Activated CD4-positive, alpha-beta T cell treated with anti-CD3 and anti-CD28 coated beads for 36 hours (primary cell): ENCODE results near the gene EXOC6B. TPM values are rescaled to one million over a fixed set of nuclear protein-coding genes. Genes with fewer than 3 reads are reported as not detected.
"Not testable (repeated sequence)": the region's sequence is repeated elsewhere in the genome, so short reads cannot be mapped to it uniquely, and the experiment has no call there.

Source experiments
- ATAC-seq: fragments of 200-7000 bp; cut with Tn5 transposase; one replicate; pipeline ENCODE4 v1.10.0; 2021; ENCODE audit warnings: mild to moderate bottlenecking, moderate library complexity
- CTCF ChIA-PET: fragments of 350-600 bp; sonication (Branson Sonifier 250); formaldehyde crosslinking; loops from one replicate; lab custom pipeline; 2021; ENCODE audit warnings: antibody characterized with exemption; lab: Charles Lee
- POLR2A ChIA-PET: fragments of 350-600 bp; sonication (Branson Sonifier 250); formaldehyde crosslinking; loops from one replicate; lab custom pipeline; 2021; ENCODE audit warnings: antibody characterized with exemption, inconsistent platforms; lab: Charles Lee
- DNase-seq: peaks from one replicate; pipeline ENCODE4 v3.0.0-alpha.2; 2020
- H3K27ac Mint-ChIP-seq: one replicate; pipeline ENCODE4 v1.8.0; 2021; ENCODE audit warnings: mixed read lengths
- H3K27me3 Mint-ChIP-seq: one replicate; pipeline ENCODE4 v1.8.0; 2021; ENCODE audit warnings: mixed read lengths
- H3K36me3 Mint-ChIP-seq: one replicate; pipeline ENCODE4 v1.8.0; 2021; ENCODE audit warnings: low read depth, mixed read lengths
- H3K4me1 Mint-ChIP-seq: one replicate; pipeline ENCODE4 v1.8.0; 2021; ENCODE audit warnings: mixed read lengths
- H3K4me3 Mint-ChIP-seq: one replicate; pipeline ENCODE4 v1.8.0; 2021; ENCODE audit warnings: mild to moderate bottlenecking, moderate library complexity, mixed read lengths
- H3K9me3 Mint-ChIP-seq: one replicate; pipeline ENCODE4 v1.8.0; 2021; ENCODE audit warnings: low read depth, mixed read lengths
- intact Hi-C, 2 experiments: fragments of 100-400 bp; cut with DNase I in 1 of 2; cut with micrococcal nuclease in 1 of 2; formaldehyde crosslinking; loops; one replicate each; pipeline versions ENCODE4 v1.14.2 to v1.15.1; 2022 to 2024; cut with DNase I, micrococcal nuclease
- total RNA-seq, 2 experiments: library from RNA; stranded (reverse); gene quantifications; one replicate each; pipeline ENCODE4 v1.2.3, GENCODE V29; 2021

Gene EXOC6B
- total RNA-seq, 2 experiments from 2014 or later = 7.0 to 9.0 TPM

DNA sequence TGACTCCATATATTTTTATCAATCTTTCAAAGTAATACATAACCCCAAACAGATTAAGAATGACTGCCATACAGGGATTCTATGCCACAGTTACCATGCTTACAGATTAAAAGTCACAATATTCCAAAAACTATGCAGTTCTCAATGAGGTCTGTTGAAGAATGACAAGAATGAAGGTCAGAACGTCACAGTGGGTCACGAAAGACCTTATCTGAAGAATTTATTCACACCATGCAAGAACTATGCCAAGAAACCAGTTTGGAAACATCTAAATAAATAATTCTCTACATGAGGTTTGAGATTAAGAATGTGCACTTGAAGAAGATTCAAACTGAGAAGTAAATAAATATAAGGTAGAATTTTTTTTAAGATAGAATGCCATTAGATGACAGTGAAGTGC is 253.3 kb downstream of the EXOC6B start:
- POLR2A ChIA-PET = no interaction called here
- intact Hi-C loops = loop anchor here in 1 of 2 experiments (10.0 kb wide), 1 partner anchor 172 kb away; no protein-coding TSS in a partner anchor
- no peaks in the 10 kb centered on the region for H3K36me3 Mint-ChIP-seq
- H3K9me3 Mint-ChIP-seq = no peaks in the 10 kb centered on the region
- CTCF ChIA-PET = no interaction called here
- no peak for DNase-seq
- H3K4me1 Mint-ChIP-seq = no peaks in the 10 kb centered on the region
- H3K4me3 Mint-ChIP-seq = no peak overlapping the region
- H3K27me3 Mint-ChIP-seq = no peaks in the 10 kb centered on the region
- ATAC-seq = no peak
- H3K27ac Mint-ChIP-seq = no peak overlapping the region

DNA sequence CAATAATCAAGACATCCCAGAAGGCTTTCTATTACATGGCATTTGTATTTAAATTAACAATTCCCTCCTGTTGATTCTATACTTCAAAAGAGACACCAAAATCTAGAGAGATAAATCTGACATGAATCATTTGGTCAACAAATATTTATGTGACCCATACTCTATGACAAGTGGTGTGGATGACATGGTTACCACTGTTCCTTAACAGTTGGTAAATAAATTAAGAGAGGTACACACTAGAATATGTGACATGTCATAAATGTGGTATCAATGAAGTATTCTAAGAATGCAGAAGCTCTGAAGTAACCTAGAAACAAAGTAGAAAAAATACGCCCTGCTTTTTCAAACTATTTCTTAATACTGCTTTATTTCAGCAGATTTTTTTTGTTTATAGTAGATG is 255.4 kb downstream of the EXOC6B start:
- intact Hi-C loops = loop anchor here in 1 of 2 experiments (10.0 kb wide), 1 partner anchor 174 kb away; no protein-coding TSS in a partner anchor
- H3K27me3 Mint-ChIP-seq = no peaks in the 10 kb centered on the region
- DNase-seq (no peak), ATAC-seq (no peak)
- H3K4me1 Mint-ChIP-seq = no peaks in the 10 kb centered on the region
- H3K36me3 Mint-ChIP-seq = no peaks in the 10 kb centered on the region
- no peaks in the 10 kb centered on the region for H3K9me3 Mint-ChIP-seq
- CTCF ChIA-PET = interaction anchor here (0.9 kb wide), 1 partner anchor 12 kb away, joined by 3 read pairs; no protein-coding TSS in a partner anchor
- no peak overlapping the region for H3K27ac Mint-ChIP-seq
- POLR2A ChIA-PET = no interaction called here
- no peak overlapping the region for H3K4me3 Mint-ChIP-seq

DNA sequence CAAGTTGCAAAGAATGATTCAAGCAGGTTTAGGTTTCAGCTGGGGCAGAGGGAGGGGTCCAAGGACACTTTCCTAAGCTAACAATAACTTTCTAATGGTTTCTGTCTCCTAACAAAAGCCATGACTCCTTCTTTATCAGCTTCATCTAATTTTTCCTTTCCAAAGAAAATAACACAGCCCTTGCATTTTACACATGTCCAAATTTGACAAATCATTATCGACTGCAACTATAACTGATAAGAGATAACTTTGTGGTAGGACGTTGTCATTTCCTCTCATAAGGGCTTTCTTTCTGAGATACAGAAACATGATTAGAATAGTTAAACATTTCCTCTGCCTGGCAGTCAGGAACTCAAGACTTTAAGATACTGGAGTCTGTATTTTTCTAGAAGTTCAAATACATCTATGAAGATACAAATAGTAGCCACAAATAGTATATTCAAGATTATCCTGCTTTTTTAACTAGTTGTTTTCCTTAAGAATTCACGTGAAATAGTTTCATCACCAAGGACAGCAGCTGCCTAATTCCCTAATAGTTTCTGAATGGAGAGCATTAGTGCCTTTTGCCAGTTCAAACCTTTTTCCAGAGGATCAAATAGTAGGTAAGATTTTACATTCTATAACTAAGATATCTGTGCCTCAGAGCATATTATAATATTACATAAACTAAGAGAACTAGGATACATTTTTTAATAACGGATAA is 263.2 kb downstream of the EXOC6B start:
- no peak overlapping the region for H3K4me3 Mint-ChIP-seq
- H3K4me1 Mint-ChIP-seq = peaks cover 8% of the 10 kb centered on the region
- ChIA-PET CTCF (interaction anchor here (1.4 kb wide), 1 partner anchor 17 kb away, joined by 3 read pairs; no protein-coding TSS in a partner anchor), POLR2A (no interaction called here)
- H3K27ac Mint-ChIP-seq = no peak overlapping the region
- no peak for DNase-seq
- H3K9me3 Mint-ChIP-seq = no peaks in the 10 kb centered on the region
- no peaks in the 10 kb centered on the region for H3K27me3 Mint-ChIP-seq
- ATAC-seq = no peak
- intact Hi-C loops = no loop called here
- peaks cover 5% of the 10 kb centered on the region for H3K36me3 Mint-ChIP-seq

DNA sequence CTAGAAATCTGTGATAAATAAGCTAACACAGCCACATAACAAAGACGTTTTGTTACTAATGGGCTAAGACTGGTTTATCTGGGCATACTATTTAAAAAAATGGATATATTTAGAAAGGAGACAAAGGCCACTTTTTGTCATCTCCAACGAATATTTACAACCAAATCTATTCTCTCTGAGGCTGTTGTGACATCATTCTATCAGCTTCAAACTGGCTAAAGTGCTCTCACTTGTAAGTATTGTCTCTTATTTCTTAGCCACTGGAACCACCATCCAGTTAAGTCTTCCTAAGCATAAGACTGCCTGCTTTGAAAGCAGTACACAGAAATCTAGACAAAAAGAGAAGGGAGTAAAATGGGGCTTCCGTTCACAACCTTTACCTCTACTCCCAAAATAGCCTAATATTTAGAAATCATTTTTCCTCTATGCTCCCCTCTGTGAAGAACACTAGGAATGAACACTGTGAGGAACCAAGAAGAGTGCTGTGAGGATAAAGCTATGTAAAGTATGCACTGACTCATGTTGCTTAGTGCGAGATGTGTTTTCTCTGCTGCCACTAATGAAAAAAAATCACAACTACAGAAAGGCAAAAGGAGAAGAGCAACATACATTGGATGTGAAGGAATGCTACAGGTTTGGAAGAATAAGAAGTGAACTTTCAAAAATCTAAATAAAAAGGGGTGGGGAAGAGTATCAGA is 264.1 kb downstream of the EXOC6B start:
- H3K4me1 Mint-ChIP-seq = peaks cover 8% of the 10 kb centered on the region
- H3K27ac Mint-ChIP-seq = no peak overlapping the region
- intact Hi-C loops = no loop called here
- H3K36me3 Mint-ChIP-seq = peaks cover 9% of the 10 kb centered on the region
- DNase-seq (no peak), ATAC-seq (no peak)
- no peak overlapping the region for H3K4me3 Mint-ChIP-seq
- no peaks in the 10 kb centered on the region for H3K9me3 Mint-ChIP-seq
- ChIA-PET POLR2A (no interaction called here), CTCF (interaction anchor here (1.1 to 1.4 kb wide), 2 partner anchors 15 to 18 kb away, joined by 3 to 4 read pairs; no protein-coding TSS in a partner anchor)
- H3K27me3 Mint-ChIP-seq = no peaks in the 10 kb centered on the region

DNA sequence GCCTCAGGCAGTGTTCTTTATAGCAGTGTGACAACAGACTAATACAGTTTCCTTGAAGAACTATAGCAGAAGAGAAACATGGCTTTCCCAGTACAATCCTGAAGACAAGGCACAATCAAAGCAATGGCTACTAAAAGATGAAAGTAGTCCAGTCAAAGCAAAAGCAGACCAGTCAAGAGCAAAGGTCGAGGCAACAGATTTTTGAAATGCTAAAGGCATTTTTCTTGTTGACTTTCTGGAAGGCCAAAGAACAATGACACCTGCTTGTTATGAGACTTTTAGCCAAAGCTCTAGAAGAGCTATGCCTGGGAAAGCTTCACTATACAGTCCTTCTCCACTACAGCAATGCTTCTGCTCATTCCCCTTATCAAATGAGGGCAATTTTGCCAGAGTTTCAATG is 269.9 kb downstream of the EXOC6B start:
- no peaks in the 10 kb centered on the region for H3K27me3 Mint-ChIP-seq
- CTCF ChIA-PET = interaction anchor here (0.9 kb wide), 1 partner anchor 24 kb away, joined by 3 read pairs; no protein-coding TSS in a partner anchor
- no peak overlapping the region for H3K4me3 Mint-ChIP-seq
- ATAC-seq (no peak), DNase-seq (no peak)
- intact Hi-C loops = no loop called here
- H3K36me3 Mint-ChIP-seq = peaks cover 13% of the 10 kb centered on the region
- peaks cover 2% of the 10 kb centered on the region for H3K9me3 Mint-ChIP-seq
- POLR2A ChIA-PET = no interaction called here
- peaks cover 2% of the 10 kb centered on the region for H3K4me1 Mint-ChIP-seq
- H3K27ac Mint-ChIP-seq = no peak overlapping the region

DNA sequence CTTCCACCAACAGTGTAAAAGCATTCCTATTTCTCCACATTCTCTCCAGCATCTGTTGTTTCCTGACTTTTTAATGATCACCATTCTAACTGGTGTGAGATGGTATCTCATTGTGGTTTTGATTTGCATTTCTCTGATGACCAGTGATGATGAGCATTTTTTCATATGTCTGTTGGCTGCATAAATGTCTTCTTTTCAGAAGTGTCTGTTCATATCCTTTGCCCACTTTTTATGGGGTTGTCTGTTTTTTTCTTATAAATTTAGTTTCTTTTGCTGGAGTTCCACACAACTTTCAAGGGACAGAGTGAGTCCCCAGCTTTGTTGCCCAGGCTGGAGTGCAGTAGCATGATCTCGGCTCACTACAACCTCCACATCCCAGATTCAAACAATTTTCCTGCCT is 270.5 kb downstream of the EXOC6B start:
- H3K9me3 Mint-ChIP-seq, H3K4me3 Mint-ChIP-seq, H3K4me1 Mint-ChIP-seq, DNase-seq, H3K27me3 Mint-ChIP-seq, intact Hi-C loops, POLR2A ChIA-PET, H3K27ac Mint-ChIP-seq, ATAC-seq: not testable (repeated sequence)
- CTCF ChIA-PET = interaction anchor here (0.9 kb wide), 1 partner anchor 25 kb away, joined by 3 read pairs; no protein-coding TSS in a partner anchor
- H3K36me3 Mint-ChIP-seq = peaks cover 13% of the 10 kb centered on the region

DNA sequence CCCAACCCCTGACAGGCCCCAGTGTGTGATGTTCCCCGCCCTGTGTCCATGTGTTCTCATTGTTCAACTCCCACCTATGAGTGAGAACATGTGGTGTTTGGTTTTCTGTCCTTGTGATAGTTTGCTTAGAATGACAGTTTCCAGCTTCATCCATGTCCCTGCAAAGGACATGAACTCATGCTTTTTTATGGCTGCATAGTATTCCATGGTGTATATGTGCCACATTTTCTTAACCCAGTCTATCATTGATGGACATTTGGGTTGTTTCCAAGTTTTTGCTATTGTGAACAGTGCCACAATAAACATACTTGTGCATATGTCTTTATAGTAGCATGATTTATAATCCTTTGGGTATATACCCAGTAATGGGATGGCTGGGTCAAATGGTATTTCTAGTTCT is 270.9 kb downstream of the EXOC6B start:
- intact Hi-C loops, H3K27ac Mint-ChIP-seq, H3K4me3 Mint-ChIP-seq, CTCF ChIA-PET, DNase-seq, H3K4me1 Mint-ChIP-seq, ATAC-seq, H3K9me3 Mint-ChIP-seq, POLR2A ChIA-PET, H3K27me3 Mint-ChIP-seq: not testable (repeated sequence)
- peaks cover 13% of the 10 kb centered on the region for H3K36me3 Mint-ChIP-seq

DNA sequence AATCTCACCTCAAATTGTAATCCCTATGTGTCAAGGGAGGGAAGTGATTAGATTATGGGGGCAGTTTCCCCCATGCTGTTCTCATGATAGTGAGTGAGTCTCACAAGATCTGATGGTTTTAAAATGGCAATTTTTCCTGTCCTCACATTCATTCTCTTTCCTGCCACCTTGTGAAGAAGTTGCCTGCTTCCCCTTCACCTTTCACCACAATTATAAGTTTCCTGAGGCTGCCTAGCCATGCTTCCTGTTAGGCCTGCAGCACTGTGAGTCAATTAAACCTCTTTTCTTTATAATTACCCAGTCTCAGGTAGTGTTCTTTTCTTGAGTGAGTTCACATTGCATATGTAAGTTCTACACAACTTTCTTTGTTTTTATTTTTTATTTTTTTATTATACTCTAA is 271.5 kb downstream of the EXOC6B start:
- no peak overlapping the region for H3K27ac Mint-ChIP-seq
- ChIA-PET POLR2A (no interaction called here), CTCF (no interaction called here)
- H3K4me1 Mint-ChIP-seq = no peaks in the 10 kb centered on the region
- ATAC-seq = no peak
- no peak overlapping the region for H3K4me3 Mint-ChIP-seq
- DNase-seq = no peak
- H3K36me3 Mint-ChIP-seq = peaks cover 13% of the 10 kb centered on the region
- H3K27me3 Mint-ChIP-seq = no peaks in the 10 kb centered on the region
- intact Hi-C loops = no loop called here
- peaks cover 2% of the 10 kb centered on the region for H3K9me3 Mint-ChIP-seq

DNA sequence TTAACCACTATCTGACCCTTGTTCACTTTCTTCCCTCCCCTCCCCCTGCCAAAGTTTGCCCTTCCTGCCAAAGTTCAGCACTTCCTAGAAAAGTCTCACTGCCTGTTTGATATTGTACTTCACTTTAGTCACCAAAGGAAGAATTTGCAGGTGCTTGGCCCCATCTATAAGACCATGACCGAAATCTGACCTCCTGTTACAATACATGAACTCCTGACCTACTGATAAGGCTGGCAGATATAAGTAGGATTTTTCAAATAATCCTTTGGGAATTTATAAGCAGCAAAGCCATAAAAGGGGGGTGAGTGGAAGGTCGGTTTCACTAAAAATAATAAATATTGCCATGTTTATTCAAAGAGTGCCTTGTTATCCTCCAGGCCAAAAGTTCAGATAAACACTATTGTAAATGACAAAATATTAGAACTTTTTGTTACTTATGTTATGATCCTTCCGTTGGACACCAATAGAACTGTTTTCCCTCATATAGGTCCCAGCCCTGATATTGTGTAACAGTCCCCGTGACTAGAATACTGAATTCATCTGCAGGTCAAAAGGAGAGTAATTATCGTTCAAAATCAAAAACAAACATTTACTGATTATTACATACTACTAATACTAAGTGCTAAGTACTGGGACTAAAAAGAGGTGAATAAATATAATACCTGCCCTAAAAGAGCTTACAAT is 277.6 kb downstream of the EXOC6B start:
- intact Hi-C loops = no loop called here
- POLR2A ChIA-PET = no interaction called here
- DNase-seq (no peak), ATAC-seq (no peak)
- Mint-ChIP-seq H3K27me3 (no peaks in the 10 kb centered on the region), H3K9me3 (no peaks in the 10 kb centered on the region), H3K4me3 (no peak overlapping the region), H3K4me1 (no peaks in the 10 kb centered on the region), H3K27ac (no peak overlapping the region), H3K36me3 (peaks cover 2% of the 10 kb centered on the region)
- CTCF ChIA-PET = no interaction called here

DNA sequence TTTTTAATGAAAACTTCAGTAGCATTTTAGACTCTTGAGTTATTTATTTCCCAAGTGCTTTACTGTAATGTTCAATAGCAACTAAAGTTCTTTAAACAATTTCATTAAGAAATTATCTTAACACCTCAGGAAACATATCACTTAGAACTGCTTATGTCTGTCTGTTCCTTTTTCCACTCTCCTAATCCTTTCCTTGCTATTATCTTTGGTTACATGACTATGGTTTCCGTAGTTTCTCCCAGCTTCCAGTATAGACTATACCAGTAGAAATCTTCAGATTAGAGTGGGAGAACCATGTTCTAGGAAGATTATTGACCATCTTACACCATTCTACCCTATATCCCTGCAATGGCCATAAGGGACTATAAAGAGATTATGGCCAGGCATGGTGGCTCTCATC is 280.0 kb downstream of the EXOC6B start:
- Mint-ChIP-seq H3K9me3 (no peaks in the 10 kb centered on the region), H3K4me3 (no peak overlapping the region), H3K4me1 (no peaks in the 10 kb centered on the region), H3K27ac (no peak overlapping the region), H3K36me3 (peaks cover 2% of the 10 kb centered on the region), H3K27me3 (no peaks in the 10 kb centered on the region)
- CTCF ChIA-PET = no interaction called here
- no peak for ATAC-seq
- POLR2A ChIA-PET = no interaction called here
- intact Hi-C loops = no loop called here
- no peak for DNase-seq

DNA sequence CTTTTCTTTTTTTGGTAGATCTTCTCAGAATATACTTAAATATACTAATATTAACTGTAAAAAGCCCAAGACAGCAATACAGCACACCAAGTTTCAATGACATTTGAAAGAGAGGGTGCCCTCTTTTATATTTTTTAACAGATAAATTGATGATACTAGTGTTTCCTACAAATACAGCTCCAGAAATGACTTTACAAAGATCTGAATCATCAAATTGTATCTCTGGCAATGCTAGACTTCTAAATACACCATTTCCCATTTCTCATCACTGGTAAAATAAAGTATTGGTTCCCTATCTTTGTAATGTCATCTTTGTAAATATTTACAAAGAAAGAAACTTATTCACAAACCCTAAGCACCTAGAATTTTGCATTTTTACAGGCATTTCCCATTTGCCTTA is 281.3 kb downstream of the EXOC6B start:
- H3K27me3 Mint-ChIP-seq = no peaks in the 10 kb centered on the region
- peaks cover 2% of the 10 kb centered on the region for H3K36me3 Mint-ChIP-seq
- no peaks in the 10 kb centered on the region for H3K4me1 Mint-ChIP-seq
- H3K9me3 Mint-ChIP-seq = no peaks in the 10 kb centered on the region
- ATAC-seq (no peak), DNase-seq (no peak)
- POLR2A ChIA-PET = no interaction called here
- no peak overlapping the region for H3K27ac Mint-ChIP-seq
- CTCF ChIA-PET = no interaction called here
- intact Hi-C loops = no loop called here
- H3K4me3 Mint-ChIP-seq = no peak overlapping the region
